ENCODE data around the gene SPPL2B. TPM values are rescaled to one million over a fixed set of nuclear protein-coding genes. Genes with fewer than 3 reads are reported as not detected.

The SPPL2B gene
- total RNA-seq, 4 donors from 2014 or later, result 14.3 to 58.5 (median 31.5) TPM

GRCh38 chr19:2341244-2341751 is 12.8 kb downstream of the SPPL2B start:
- Histone ChIP-seq H3K27me3 (no peaks in the 10 kb centered on the region), H3K9me3 (no peaks in the 10 kb centered on the region), H3K4me3 (no peak overlapping the region), H3K4me1 (no peaks in the 10 kb centered on the region), H3K36me3 (no peaks in the 10 kb centered on the region), H3K27ac (no peak overlapping the region)
- DNase-seq, result no peak
- TF ChIP-seq POLR2A (IDR thresholded peaks at IDR 0.05), result no peak
- no peak for TF ChIP-seq CTCF (IDR thresholded peaks at IDR 0.05)
- intact Hi-C loops (cut with DNase I; ENCODE audit: low total_unique reads), result no loop called here

DNA sequence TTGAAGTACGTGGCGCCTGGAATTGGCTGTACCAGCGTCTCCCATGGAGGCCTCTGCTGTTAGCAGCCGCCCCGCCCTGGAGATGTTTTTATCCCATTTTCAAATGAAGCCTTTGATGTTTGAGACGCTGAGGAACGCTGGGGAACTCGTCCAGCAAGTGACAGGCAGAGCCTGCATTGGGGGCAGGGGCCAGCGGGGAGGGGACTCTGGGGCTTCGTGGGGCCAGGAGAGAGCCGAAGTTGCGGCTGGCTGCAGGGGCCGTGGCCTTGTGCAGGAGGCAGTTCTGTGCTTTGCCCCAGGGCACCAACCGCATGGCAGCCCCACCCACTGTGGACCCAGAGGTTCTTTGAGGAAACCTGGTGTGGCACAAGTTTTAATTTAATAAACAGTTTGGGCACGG is 13.5 kb downstream of the SPPL2B start:
- no peak for TF ChIP-seq POLR2A (IDR thresholded peaks at IDR 0.05)
- TF ChIP-seq CTCF (IDR thresholded peaks at IDR 0.05), result no peak
- DNase-seq, result no peak
- no peaks in the 10 kb centered on the region for H3K9me3 ChIP-seq
- intact Hi-C loops (cut with DNase I; ENCODE audit: low total_unique reads), result no loop called here
- no peaks in the 10 kb centered on the region for H3K36me3 ChIP-seq
- H3K27ac ChIP-seq, result no peak overlapping the region
- H3K4me1 ChIP-seq, result no peaks in the 10 kb centered on the region
- H3K27me3 ChIP-seq, result no peaks in the 10 kb centered on the region
- no peak overlapping the region for H3K4me3 ChIP-seq

GRCh38 chr19:2342656-2343288 is 14.3 kb downstream of the SPPL2B start:
- H3K4me1 ChIP-seq, result no peaks in the 10 kb centered on the region
- no peak overlapping the region for H3K4me3 ChIP-seq
- TF ChIP-seq POLR2A (IDR thresholded peaks at IDR 0.05), result no peak
- no peak for TF ChIP-seq CTCF (IDR thresholded peaks at IDR 0.05)
- no peaks in the 10 kb centered on the region for H3K9me3 ChIP-seq
- H3K27ac ChIP-seq, result no peak overlapping the region
- H3K27me3 ChIP-seq, result no peaks in the 10 kb centered on the region
- intact Hi-C loops (cut with DNase I; ENCODE audit: low total_unique reads), result no loop called here
- H3K36me3 ChIP-seq, result no peaks in the 10 kb centered on the region
- no peak for DNase-seq

DNA sequence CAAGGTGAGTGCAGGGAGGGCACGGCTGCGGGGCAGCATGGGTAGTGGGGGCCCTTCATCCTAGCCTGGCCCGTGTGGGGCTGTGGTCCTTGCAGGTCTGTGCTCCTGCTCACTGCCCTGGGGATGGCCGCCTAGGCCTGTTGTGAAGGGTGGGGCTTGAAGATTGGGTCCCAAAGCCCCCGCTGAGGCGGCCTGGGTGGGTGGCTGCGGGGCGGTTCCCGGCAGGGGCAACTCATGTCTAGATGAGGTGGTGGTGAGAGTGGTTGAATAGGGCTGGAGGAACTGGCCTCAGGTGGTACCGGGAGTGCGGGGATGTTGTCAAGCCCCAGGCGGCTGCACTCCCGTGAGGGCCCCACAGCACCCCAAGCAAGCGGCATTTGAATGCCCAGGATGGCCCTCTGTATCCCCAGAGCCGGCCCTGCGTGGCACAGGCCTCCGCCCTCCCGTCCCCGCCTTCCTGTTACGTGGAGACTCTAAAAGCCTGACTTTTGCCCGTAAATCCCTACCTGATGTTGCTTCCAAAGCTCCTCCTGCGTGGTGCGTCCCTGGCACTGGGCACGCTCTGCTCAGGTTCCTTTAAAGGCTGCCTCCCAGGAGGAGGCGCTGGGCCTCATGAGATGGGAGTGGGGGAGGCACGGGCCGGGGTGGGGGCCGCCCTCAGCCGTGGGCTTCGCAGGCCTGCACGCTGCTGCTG is 15.0 kb downstream of the SPPL2B start:
- H3K9me3 ChIP-seq, result no peaks in the 10 kb centered on the region
- no peak overlapping the region for H3K27ac ChIP-seq
- no peaks in the 10 kb centered on the region for H3K36me3 ChIP-seq
- no peak for DNase-seq
- intact Hi-C loops (cut with DNase I; ENCODE audit: low total_unique reads), result no loop called here
- H3K4me1 ChIP-seq, result no peaks in the 10 kb centered on the region
- TF ChIP-seq POLR2A (IDR thresholded peaks at IDR 0.05), result no peak
- no peak for TF ChIP-seq CTCF (IDR thresholded peaks at IDR 0.05)
- H3K4me3 ChIP-seq, result no peak overlapping the region
- no peaks in the 10 kb centered on the region for H3K27me3 ChIP-seq

- H3K4me1 ChIP-seq, result no peaks in the 10 kb centered on the region
- no peaks in the 10 kb centered on the region for H3K9me3 ChIP-seq
- H3K27me3 ChIP-seq, result no peaks in the 10 kb centered on the region
- no peak for DNase-seq
- intact Hi-C loops (cut with DNase I; ENCODE audit: low total_unique reads), result no loop called here
- no peak overlapping the region for H3K27ac ChIP-seq
- H3K36me3 ChIP-seq, result no peaks in the 10 kb centered on the region
- TF ChIP-seq POLR2A (IDR thresholded peaks at IDR 0.05) (no peak), CTCF (IDR thresholded peaks at IDR 0.05) (no peak)
- no peak overlapping the region for H3K4me3 ChIP-seq
Measured at GRCh38 chr19:2344381-2344870, 15.9 kb downstream of the SPPL2B start.

Measured in uterus (tissue), 4 donors.